K562 (cell line): ENCODE data around the gene SLC52A1. TPM values are rescaled to one million over a fixed set of nuclear protein-coding genes. Genes with fewer than 3 reads are reported as not detected.
A peak's percentile ranks its signal among the peaks of the same experiment; 100 is the strongest.

Source experiments
- ATAC-seq: fragments of 200-7000 bp; cut with Tn5 transposase; 3 replicates; pipeline ENCODE4 v1.9.1; 2020; ENCODE audit warnings: moderate library complexity
- BruUV-seq: library from RNA; stranded (reverse); fragments of 400-500 nt; replicated peaks from 2 replicates; lab custom pipeline; 2021; lab: Mats Ljungman, UMichigan
- CTCF ChIA-PET: fragments of 300-600 bp; formaldehyde crosslinking; extraction: SDS; loops from one replicate; lab custom pipeline; 2021; ENCODE audit warnings: low intra/inter-chr PET ratio; lab: Yijun Ruan, JAX
- POLR2A ChIA-PET: fragments of 300-600, 350-650 bp; sonication (Branson Sonifier 250); formaldehyde crosslinking; extraction: SDS; loops from one replicate; lab custom pipeline; 2021; ENCODE audit warnings: antibody characterized with exemption, inconsistent platforms; lab: Yijun Ruan, JAX
- DNase-seq, 4 experiments: peaks; one replicate each; pipeline versions ENCODE4 v3.0.0 to v3.0.0-alpha.2; 2011 to 2018; ENCODE audit warnings: low spot score in 3 of 4, mixed read lengths in 3 of 4; ENCODE audit errors: extremely low read depth in 1 of 4
- FAIRE-seq: peaks from 2 replicates; lab custom pipeline; 2011; peaks lifted over from hg19 to GRCh38; lab: Jason Lieb, UNC
- H2AFZ ChIP-seq: 2 replicates; pipeline ENCODE4 v1.6.0; 2011; ENCODE audit warnings: low read depth, low read length, control low read depth, inconsistent platforms
- H3K27ac ChIP-seq: fragments of 200-600 bp; 3 replicates; pipeline ENCODE4 v1.8.0; 2011; ENCODE audit warnings: low read depth, mild to moderate bottlenecking, control low read depth, inconsistent platforms, low read length, moderate library complexity, mixed read lengths; ENCODE audit errors: extremely low read depth
- H3K27me3 ChIP-seq, 2 experiments: fragments of 300-600 bp in 1 of 2; 2 replicates in 1 of 2; 3 replicates in 1 of 2; pipeline versions ENCODE4 v1.6.0 to v1.8.0; 2011; ENCODE audit warnings: inconsistent platforms in 2 of 2, low read length in 2 of 2, mild to moderate bottlenecking in 1 of 2, mixed read lengths in 1 of 2, moderate library complexity in 1 of 2; ENCODE audit not compliant: control insufficient read depth in 2 of 2, insufficient read depth in 2 of 2
- H3K36me3 ChIP-seq: fragments of 300-600 bp; 3 replicates; pipeline ENCODE4 v1.8.0; 2011; ENCODE audit warnings: mild to moderate bottlenecking, low read length, inconsistent platforms; ENCODE audit not compliant: control insufficient read depth, insufficient read depth
- H3K4me1 ChIP-seq, 2 experiments: fragments of 200-600 bp in 1 of 2; replicated peaks in 1 of 2; 2 replicates in 1 of 2; 3 replicates in 1 of 2; pipeline versions ENCODE4 v1.5.1 to v1.8.0; 2011; ENCODE audit warnings: inconsistent platforms in 2 of 2, low read length in 2 of 2, mild to moderate bottlenecking in 1 of 2, mixed read lengths in 1 of 2, moderate library complexity in 1 of 2; ENCODE audit not compliant: control insufficient read depth in 2 of 2, insufficient read depth in 2 of 2
- H3K4me2 ChIP-seq: 2 replicates; pipeline ENCODE4 v1.6.1; 2011; ENCODE audit warnings: low read length, control low read depth, inconsistent platforms, mixed read lengths; ENCODE audit not compliant: insufficient read depth
- H3K4me3 ChIP-seq: fragments of 200-600 bp; sonication (generic), shearing (Covaris generic); 2 replicates; pipeline ENCODE4 v1.5.1; 2016; ENCODE audit warnings: control low read depth, inconsistent platforms
- H3K79me2 ChIP-seq: fragments of 200-600 bp; 3 replicates; pipeline ENCODE4 v1.8.0; 2011; ENCODE audit warnings: low read length, inconsistent platforms; ENCODE audit not compliant: control insufficient read depth, insufficient read depth
- H3K9ac ChIP-seq, 2 experiments: 2 replicates each; pipeline versions ENCODE4 v1.6.0 to v1.6.1; 2011; ENCODE audit warnings: low read depth in 2 of 2, low read length in 2 of 2, control low read depth in 1 of 2, inconsistent platforms in 1 of 2, mild to moderate bottlenecking in 1 of 2, mixed read lengths in 1 of 2; ENCODE audit not compliant: insufficient read depth in 1 of 2
- H3K9me1 ChIP-seq: one replicate; pipeline ENCODE4 v1.6.0; 2011; ENCODE audit warnings: inconsistent platforms, mild to moderate bottlenecking, low read length, moderate library complexity; ENCODE audit not compliant: control insufficient read depth, insufficient read depth
- H3K9me3 ChIP-seq: replicated peaks from 2 replicates; pipeline ENCODE4 v1.5.1; 2011; ENCODE audit warnings: low read depth, low read length, inconsistent platforms; ENCODE audit not compliant: control insufficient read depth, insufficient read depth
- H4K20me1 ChIP-seq: replicated peaks from 2 replicates; pipeline ENCODE4 v1.6.1; 2011; ENCODE audit warnings: low read length, inconsistent platforms, mixed read lengths; ENCODE audit not compliant: control insufficient read depth, insufficient read depth
- ATF1 ChIP-seq, 2 experiments: fragments of 450-650 bp in 1 of 2; IDR thresholded peaks; 2 replicates each; pipeline ENCODE4 v1.6.1; 2016; ENCODE audit warnings: missing compliant biosample characterization in 1 of 2, missing genetic modification characterization in 1 of 2
- FOXJ3 ChIP-seq: sonication (generic); formaldehyde crosslinking; IDR thresholded peaks from 2 replicates; pipeline ENCODE4 v1.4.0; 2020; ENCODE audit warnings: mild to moderate bottlenecking, missing genetic modification reagents
- HDAC3 ChIP-seq: fragments of 450-650 bp; IDR thresholded peaks from 2 replicates; pipeline ENCODE4 v1.6.1; 2018; ENCODE audit warnings: borderline replicate concordance, mild to moderate bottlenecking, moderate library complexity; ENCODE audit not compliant: partially characterized antibody
- KDM4B ChIP-seq, 2 experiments: fragments of 450-650 bp in 1 of 2; sonication (generic) in 1 of 2; IDR thresholded peaks; 2 replicates each; pipeline ENCODE4 v1.6.1; 2016 to 2017; ENCODE audit warnings: borderline replicate concordance in 2 of 2, antibody characterized with exemption in 1 of 2, low read depth in 1 of 2, mild to moderate bottlenecking in 1 of 2
- L3MBTL2 ChIP-seq: fragments of 450-650 bp; IDR thresholded peaks from 2 replicates; pipeline ENCODE4 v1.6.1; 2016; ENCODE audit warnings: mild to moderate bottlenecking, moderate library complexity
- NFIC ChIP-seq: fragments of 450-650 bp; IDR thresholded peaks from 2 replicates; pipeline ENCODE4 v1.6.1; 2017; ENCODE audit warnings: mild to moderate bottlenecking, inconsistent platforms
- NR2C2 ChIP-seq, 2 experiments: fragments of 200-800 bp in 1 of 2; sonication (Bioruptor generic) in 1 of 2; sonication (generic) in 1 of 2; formaldehyde crosslinking in 1 of 2; IDR thresholded peaks; 2 replicates each; pipeline versions ENCODE4 v1.6.1 to v1.8.0; 2016 to 2022; ENCODE audit warnings: mild to moderate bottlenecking in 1 of 2, missing compliant biosample characterization in 1 of 2, missing genetic modification characterization in 1 of 2, missing genetic modification reagents in 1 of 2
- PHF8 ChIP-seq: fragments of 200-600 bp; sonication (generic); IDR thresholded peaks from 2 replicates; pipeline ENCODE4 v1.6.1; 2012; ENCODE audit warnings: mixed run types, mild to moderate bottlenecking, inconsistent platforms, low read length, moderate library complexity, borderline replicate concordance
- RBFOX2 ChIP-seq: fragments of 200-400 bp; formaldehyde crosslinking; IDR thresholded peaks from 2 replicates; pipeline ENCODE4 v1.6.1; 2017; ENCODE audit warnings: low read depth, mild to moderate bottlenecking, low read length, moderate library complexity
- SP1 ChIP-seq: sonication (generic); formaldehyde crosslinking; IDR thresholded peaks from 2 replicates; pipeline ENCODE4 v1.8.1; 2022; ENCODE audit warnings: mild to moderate bottlenecking, missing genetic modification reagents
- SRF ChIP-seq, 2 experiments: fragments of 250-450, 450-650 bp in 1 of 2; sonication (Bioruptor Pico) in 1 of 2; sonication (generic) in 1 of 2; formaldehyde crosslinking; IDR thresholded peaks; 2 replicates each; pipeline versions ENCODE4 v1.5.0 to v1.5.1; 2020 to 2022; ENCODE audit warnings: mild to moderate bottlenecking in 1 of 2, missing genetic modification reagents in 1 of 2
- SUPT5H ChIP-seq: fragments of 450-650 bp; IDR thresholded peaks from 2 replicates; pipeline ENCODE4 v1.6.1; 2016
- TOE1 ChIP-seq, 2 experiments: fragments of 450-650 bp in 1 of 2; sonication (generic) in 1 of 2; formaldehyde crosslinking in 1 of 2; IDR thresholded peaks; 2 replicates each; pipeline versions ENCODE4 v1.7.1 to v1.8.0; 2016 to 2022; ENCODE audit warnings: borderline replicate concordance in 2 of 2, mild to moderate bottlenecking in 2 of 2, antibody characterized with exemption in 1 of 2, inconsistent platforms in 1 of 2, low read depth in 1 of 2, missing genetic modification reagents in 1 of 2, moderate library complexity in 1 of 2
- WGBS: fragments of 100-300 bp; shearing (Covaris generic); methylation state at CpG from one replicate; pipeline ENCODE4 v1.1.6; 2016; ENCODE audit warnings: low coverage, mixed read lengths; ENCODE audit not compliant: insufficient coverage; ENCODE audit errors: missing lambda C conversion rate; 5-methylcytosine and 5-hydroxymethylcytosine counted together
- in situ Hi-C: fragments of 300-500 bp; cut with MboI; formaldehyde crosslinking; loops from 4 replicates; pipeline ENCODE4 v1.15.0; 2018; ENCODE audit warnings: inconsistent platforms, mixed read lengths
- intact Hi-C: fragments of 100-400 bp; cut with micrococcal nuclease; formaldehyde crosslinking; loops from 2 replicates; pipeline ENCODE4 v1.14.2; 2022
- polyA plus RNA-seq, 8 experiments: library from polyadenylated mRNA; depleted of rRNA in 4 of 8; stranded (reverse) in 5 of 8; unstranded in 3 of 8; fragments of >200 nt; fragmentation: Nextera tagmentation in 2 of 8; fragmentation: Illumina TruSeq in 1 of 8; extraction: Ambion mirVana in 2 of 8; extraction: Trizol in 1 of 8; gene quantifications; 2 replicates each; pipeline versions ENCODE4 v1.2.1 to v1.2.3, GENCODE V29; 2011 to 2014; ENCODE audit warnings: inconsistent platforms in 1 of 8, missing spikeins in 1 of 8
- total RNA-seq, 7 experiments: library from RNA; depleted of rRNA in 6 of 7; stranded (reverse); fragments of >200 nt in 6 of 7; fragmentation: Illumina TruSeq in 2 of 7; extraction: Trizol in 2 of 7; gene quantifications; 2 replicates each; pipeline versions ENCODE4 v1.2.1 to v1.2.3, GENCODE V29; 2011 to 2021; ENCODE audit warnings: low replicate concordance in 1 of 7
- TF ChIP-seq, protein P1 (sequence below), 2 experiments: IDR thresholded peaks; 2 replicates each; pipeline ENCODE4 v1.6.1; 2011; ENCODE audit warnings: borderline replicate concordance in 1 of 2, control low read depth in 1 of 2, low read depth in 1 of 2, low read length in 1 of 2, mild to moderate bottlenecking in 1 of 2, mixed read lengths in 1 of 2, moderate library complexity in 1 of 2; ENCODE audit not compliant: insufficient read depth in 1 of 2, insufficient read length in 1 of 2, poor library complexity in 1 of 2, severe bottlenecking in 1 of 2; ENCODE audit errors: extremely low read depth in 1 of 2
- TF ChIP-seq, protein P2 (sequence below), 2 experiments: fragments of 450-650 bp; conservative IDR thresholded peaks; 2 replicates each; pipeline ENCODE4 v1.6.1; 2017; ENCODE audit warnings: mild to moderate bottlenecking in 2 of 2, moderate library complexity in 2 of 2

Gene SLC52A1
- total and polyA plus RNA-seq, 9 of the 15 experiments (the other 6 are each of a cell fraction or from before 2014, with no cell fraction given), result 0.04 TPM; not detected in 8

GRCh38 chr17:4987767-4988567, 47.3 kb downstream of the SLC52A1 start:
- Histone ChIP-seq H3K9me3 (no peaks in the 10 kb centered on the region), H3K27ac (peak overlapping the region; percentile 74), H3K27me3 (no peaks in the 10 kb centered on the region), H3K4me2 (peak overlapping the region; percentile 82), H2AFZ (peak overlapping the region; percentile 94), H3K9ac (peak overlapping the region; percentile 73 to 94), H4K20me1 (no peaks in the 10 kb centered on the region), H3K9me1 (no peaks in the 10 kb centered on the region), H3K79me2 (peaks cover 26% of the 10 kb centered on the region), H3K4me3 (peak overlapping the region; percentile 77), H3K36me3 (peaks cover 6% of the 10 kb centered on the region; the same call in 2 of the 3 replicates), H3K4me1 (peaks cover 10 to 21% of the 10 kb centered on the region in 2 experiments; a peak in 4 of 5 replicates)
- DNase-seq (no peak), ATAC-seq (no peak; the same call in 2 of the 3 replicates), FAIRE-seq (no peak)
- in situ Hi-C loops (no loop called here), intact Hi-C loops (no loop called here)
- WGBS, result 9% methylated on average over 14 of the region's 30 CpGs
- BruUV-seq, result TSS peak; percentile 90
- ChIA-PET CTCF (interaction anchor here (0.7 kb wide), 1 partner anchor 47 kb away, joined by 3 read pairs; no protein-coding TSS in a partner anchor), POLR2A (interaction anchor here (0.6 to 2.4 kb wide), 8 partner anchors 9 to 79 kb away, joined by 3 to 13 read pairs (median 3); partner anchors contain the start of genes ENO3, INCA1 and KIF1C)
- TF ChIP-seq NFIC (no peak), ATF1 (CRISPR knock-in tag; IDR thresholded peaks at IDR 0.05) (no peak), ATF1 (tag; IDR thresholded peaks at IDR 0.05) (peak; percentile 71), SUPT5H (0 out of 2 replicates have a peak, but pooled peaks have one; percentile 9), KDM4B (IDR thresholded peaks at IDR 0.05; ENCODE audit: borderline replicate concordance in 2 of 2, low read depth in 1 of 2) (no peak), TOE1 (IDR thresholded peaks at IDR 0.05; ENCODE audit: borderline replicate concordance) (0 out of 2 replicates have a peak, but pooled peaks have one; percentile 0), TOE1 (CRISPR knock-in tag; IDR thresholded peaks at IDR 0.05; ENCODE audit: borderline replicate concordance, low read depth) (no peak), SRF (CRISPR knock-in tag; IDR thresholded peaks at IDR 0.05) (0 out of 4 replicates have a peak, but pooled peaks of 1 of the 2 experiments have one; percentile 15), RBFOX2 (peak; percentile 12; the same call in 1 of the 2 replicates), FOXJ3 (CRISPR knock-in tag) (no peak), HDAC3 (no peak), NR2C2 (CRISPR knock-in tag; IDR thresholded peaks at IDR 0.05) (no peak), NR2C2 (tag; IDR thresholded peaks at IDR 0.05) (peak; percentile 10; the same call in 1 of the 2 replicates), SP1 (CRISPR knock-in tag) (0 out of 2 replicates have a peak, but pooled peaks have one; percentile 1), PHF8 (peak; percentile 34; the same call in 1 of the 2 replicates), L3MBTL2 (0 out of 2 replicates have a peak, but pooled peaks have one; percentile 3)
- TF ChIP-seq, protein P1, sequence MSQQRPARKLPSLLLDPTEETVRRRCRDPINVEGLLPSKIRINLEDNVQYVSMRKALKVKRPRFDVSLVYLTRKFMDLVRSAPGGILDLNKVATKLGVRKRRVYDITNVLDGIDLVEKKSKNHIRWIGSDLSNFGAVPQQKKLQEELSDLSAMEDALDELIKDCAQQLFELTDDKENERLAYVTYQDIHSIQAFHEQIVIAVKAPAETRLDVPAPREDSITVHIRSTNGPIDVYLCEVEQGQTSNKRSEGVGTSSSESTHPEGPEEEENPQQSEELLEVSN (IDR thresholded peaks at IDR 0.05; ENCODE audit: borderline replicate concordance in 1 of 2, extremely low read depth in 1 of 2, insufficient read depth in 1 of 2, insufficient read length in 1 of 2, low read depth in 1 of 2, low read length in 1 of 2, poor library complexity in 1 of 2, severe bottlenecking in 1 of 2), result peak in 1 of 2 experiments; percentile 8
- TF ChIP-seq, protein P2, sequence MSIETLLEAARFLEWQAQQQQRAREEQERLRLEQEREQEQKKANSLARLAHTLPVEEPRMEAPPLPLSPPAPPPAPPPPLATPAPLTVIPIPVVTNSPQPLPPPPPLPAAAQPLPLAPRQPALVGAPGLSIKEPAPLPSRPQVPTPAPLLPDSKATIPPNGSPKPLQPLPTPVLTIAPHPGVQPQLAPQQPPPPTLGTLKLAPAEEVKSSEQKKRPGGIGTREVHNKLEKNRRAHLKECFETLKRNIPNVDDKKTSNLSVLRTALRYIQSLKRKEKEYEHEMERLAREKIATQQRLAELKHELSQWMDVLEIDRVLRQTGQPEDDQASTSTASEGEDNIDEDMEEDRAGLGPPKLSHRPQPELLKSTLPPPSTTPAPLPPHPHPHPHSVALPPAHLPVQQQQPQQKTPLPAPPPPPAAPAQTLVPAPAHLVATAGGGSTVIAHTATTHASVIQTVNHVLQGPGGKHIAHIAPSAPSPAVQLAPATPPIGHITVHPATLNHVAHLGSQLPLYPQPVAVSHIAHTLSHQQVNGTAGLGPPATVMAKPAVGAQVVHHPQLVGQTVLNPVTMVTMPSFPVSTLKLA (conservative IDR thresholded peaks at IDR 0.05), result 0 out of 4 replicates have a peak, but pooled peaks of 1 of the 2 experiments have one; percentile 4
